ENCODE data around the gene HEATR1.

The HEATR1 gene

DNA sequence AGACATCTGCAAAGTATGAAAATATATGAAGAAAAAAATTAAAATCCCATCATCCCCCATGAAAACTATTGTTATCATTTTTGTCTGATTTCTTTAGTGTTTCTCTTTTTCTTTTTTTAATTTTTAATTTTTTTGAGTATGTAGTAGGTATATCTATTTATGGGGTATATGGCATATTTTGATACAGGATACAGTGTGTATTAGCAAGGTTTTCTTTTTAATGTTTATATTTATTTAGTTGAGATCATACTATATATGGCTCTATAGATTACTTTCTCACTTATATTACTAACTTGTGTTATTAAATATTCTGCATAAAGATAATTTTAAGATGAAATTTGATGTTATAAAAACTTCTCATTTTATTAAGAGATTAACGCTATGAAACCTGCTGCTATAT lies 69.1 kb downstream of the HEATR1 start:
- Histone ChIP-seq H3K27ac (ENCODE audit: low read depth, low read length) (no peak overlapping the region), H3K9ac (ENCODE audit: low read depth, low read length) (no peak overlapping the region), H3K4me1 (ENCODE audit: insufficient read depth, low read length) (no peaks in the 10 kb centered on the region), H3K27me3 (ENCODE audit: insufficient read depth, low read length) (no peaks in the 10 kb centered on the region), H3K36me3 (ENCODE audit: insufficient read depth, low read length) (peaks cover 3% of the 10 kb centered on the region; the same call in 1 of the 2 replicates), H3K4me3 (ENCODE audit: low read length) (no peak overlapping the region), H3K9me3 (ENCODE audit: insufficient read depth, low read depth, low read length) (no peaks in the 10 kb centered on the region)
- 100% methylated on average over 1 of the region's 1 CpG for WGBS

DNA sequence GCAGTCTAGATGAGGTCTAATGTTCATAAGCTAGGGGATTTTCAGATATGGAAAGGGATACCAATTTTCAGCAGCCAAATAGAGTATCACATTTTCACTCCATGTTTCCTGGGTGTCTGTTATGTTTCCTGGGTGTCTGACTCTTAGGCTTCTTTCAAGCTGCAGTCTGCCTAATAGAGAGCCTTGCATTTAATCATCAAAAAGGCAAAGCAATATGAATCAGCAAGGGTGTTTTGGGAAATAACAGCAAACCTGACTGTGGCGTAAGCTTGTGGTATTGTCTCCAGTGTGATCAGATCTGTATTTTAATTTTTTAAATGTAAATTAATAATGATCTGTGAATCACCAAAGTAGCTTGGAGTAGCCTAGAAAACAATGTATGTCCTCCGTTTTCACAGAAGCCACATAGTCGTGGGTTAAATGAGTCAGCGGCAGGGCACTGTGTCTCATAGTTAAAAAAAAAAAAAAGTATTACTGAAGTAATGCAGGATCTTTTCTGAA lies 70.1 kb downstream of the HEATR1 start:
- WGBS: 81% methylated on average over 4 of the region's 4 CpGs
- H3K4me1 ChIP-seq (ENCODE audit: insufficient read depth, low read length): no peaks in the 10 kb centered on the region
- no peaks in the 10 kb centered on the region for H3K27me3 ChIP-seq (ENCODE audit: insufficient read depth, low read length)
- H3K36me3 ChIP-seq (ENCODE audit: insufficient read depth, low read length): no peaks in the 10 kb centered on the region
- H3K4me3 ChIP-seq (ENCODE audit: low read length): no peak overlapping the region
- H3K9me3 ChIP-seq (ENCODE audit: insufficient read depth, low read depth, low read length): no peaks in the 10 kb centered on the region
- H3K9ac ChIP-seq (ENCODE audit: low read depth, low read length): no peak overlapping the region
- H3K27ac ChIP-seq (ENCODE audit: low read depth, low read length): no peak overlapping the region

DNA sequence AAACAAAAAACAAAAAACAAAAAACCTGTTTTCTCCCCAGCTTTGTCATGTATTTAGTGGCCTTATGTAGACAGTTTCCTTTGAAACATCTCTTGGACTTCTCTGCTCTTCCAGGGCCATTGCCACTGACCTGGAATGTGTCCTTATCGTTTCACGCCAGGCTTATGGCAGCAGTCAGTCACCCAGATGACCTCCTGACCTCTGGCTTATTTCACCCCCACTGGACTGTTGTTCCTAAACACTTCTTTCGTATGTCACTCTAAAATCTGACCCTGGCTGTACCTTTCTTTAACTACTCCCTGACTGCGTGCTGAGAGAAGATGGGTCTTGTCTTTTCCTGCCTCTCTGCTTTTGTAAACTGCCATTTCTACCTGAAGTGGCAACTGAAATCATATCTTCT lies 71.5 kb downstream of the HEATR1 start:
- no peak overlapping the region for H3K27ac ChIP-seq (ENCODE audit: low read depth, low read length)
- H3K4me1 ChIP-seq (ENCODE audit: insufficient read depth, low read length): no peaks in the 10 kb centered on the region
- H3K4me3 ChIP-seq (ENCODE audit: low read length): no peak overlapping the region
- H3K9me3 ChIP-seq (ENCODE audit: insufficient read depth, low read depth, low read length): no peaks in the 10 kb centered on the region
- no peaks in the 10 kb centered on the region for H3K27me3 ChIP-seq (ENCODE audit: insufficient read depth, low read length)
- H3K36me3 ChIP-seq (ENCODE audit: insufficient read depth, low read length): no peaks in the 10 kb centered on the region
- 94% methylated on average over 4 of the region's 4 CpGs for WGBS
- H3K9ac ChIP-seq (ENCODE audit: low read depth, low read length): no peak overlapping the region

DNA sequence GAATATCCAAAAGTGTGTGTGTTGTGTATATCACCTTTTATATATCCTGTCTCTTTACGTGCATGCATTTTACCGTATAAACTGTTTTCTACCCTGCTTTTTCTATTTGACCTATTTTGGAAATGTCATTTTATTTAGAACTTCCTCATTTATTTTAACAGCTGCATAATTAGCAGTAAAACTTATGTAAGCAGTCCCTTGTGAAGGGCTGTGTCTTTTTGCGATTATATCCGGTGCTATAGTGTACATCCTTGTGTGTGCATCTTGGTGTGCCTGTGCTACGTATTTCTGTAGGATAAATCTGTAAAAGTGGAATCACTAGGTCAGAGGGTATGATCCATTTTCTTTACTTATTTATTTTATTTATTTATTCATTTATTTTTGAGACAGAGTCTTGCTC lies 73.4 kb downstream of the HEATR1 start:
- H3K4me1 ChIP-seq (ENCODE audit: insufficient read depth, low read length): no peaks in the 10 kb centered on the region
- H3K4me3 ChIP-seq (ENCODE audit: low read length): no peak overlapping the region
- H3K9ac ChIP-seq (ENCODE audit: low read depth, low read length): no peak overlapping the region
- no peaks in the 10 kb centered on the region for H3K9me3 ChIP-seq (ENCODE audit: insufficient read depth, low read depth, low read length)
- 98% methylated on average over 5 of the region's 5 CpGs for WGBS
- H3K27ac ChIP-seq (ENCODE audit: low read depth, low read length): no peak overlapping the region
- no peaks in the 10 kb centered on the region for H3K36me3 ChIP-seq (ENCODE audit: insufficient read depth, low read length)
- no peaks in the 10 kb centered on the region for H3K27me3 ChIP-seq (ENCODE audit: insufficient read depth, low read length)

DNA sequence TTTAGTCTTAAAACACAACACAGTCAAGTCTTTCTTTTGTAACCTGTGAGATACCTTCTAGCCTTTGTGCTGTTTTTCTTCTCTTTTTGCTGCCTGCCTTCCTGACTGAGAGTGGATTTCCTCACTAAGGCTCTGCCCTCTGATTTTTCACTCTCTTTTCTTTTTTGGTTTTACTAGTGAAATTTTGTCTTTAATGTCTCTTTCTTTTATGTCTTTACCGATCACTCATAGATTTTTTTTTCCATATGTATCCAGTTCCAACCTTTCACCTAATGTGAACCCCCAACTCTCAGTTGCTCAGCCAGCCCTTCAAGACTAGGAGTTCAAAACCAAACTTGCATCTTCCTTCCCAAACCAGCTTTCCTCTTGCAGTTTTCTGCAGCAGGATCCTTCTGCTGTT lies 74.0 kb downstream of the HEATR1 start:
- H3K4me3 ChIP-seq (ENCODE audit: low read length): no peak overlapping the region
- H3K36me3 ChIP-seq (ENCODE audit: insufficient read depth, low read length): no peaks in the 10 kb centered on the region
- no peaks in the 10 kb centered on the region for H3K4me1 ChIP-seq (ENCODE audit: insufficient read depth, low read length)
- H3K27ac ChIP-seq (ENCODE audit: low read depth, low read length): no peak overlapping the region
- H3K27me3 ChIP-seq (ENCODE audit: insufficient read depth, low read length): no peaks in the 10 kb centered on the region
- 94% methylated on average over 1 of the region's 1 CpG for WGBS
- H3K9ac ChIP-seq (ENCODE audit: low read depth, low read length): no peak overlapping the region
- H3K9me3 ChIP-seq (ENCODE audit: insufficient read depth, low read depth, low read length): no peaks in the 10 kb centered on the region

DNA sequence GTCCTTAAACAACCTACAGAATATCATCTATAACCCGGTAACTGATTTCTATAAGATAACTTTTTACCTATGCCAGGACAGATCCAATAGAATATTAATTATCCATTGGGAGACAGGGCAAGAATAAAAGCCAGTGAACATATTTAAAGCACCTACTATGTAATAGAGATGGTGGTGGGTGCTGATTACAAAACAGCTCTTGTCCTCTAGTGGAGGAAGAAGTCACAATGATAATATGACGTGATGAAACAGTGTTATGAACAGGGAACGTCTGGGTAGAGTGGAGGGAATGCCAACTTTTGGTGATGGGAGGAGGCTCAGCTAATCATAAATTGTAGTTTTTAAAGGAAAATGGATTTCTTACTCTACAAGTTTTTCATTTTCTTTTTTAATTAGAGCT lies 78.2 kb downstream of the HEATR1 start:
- Histone ChIP-seq H3K36me3 (ENCODE audit: insufficient read depth, low read length) (no peaks in the 10 kb centered on the region), H3K4me1 (ENCODE audit: insufficient read depth, low read length) (peaks cover 6% of the 10 kb centered on the region; the same call in 1 of the 2 replicates)

DNA sequence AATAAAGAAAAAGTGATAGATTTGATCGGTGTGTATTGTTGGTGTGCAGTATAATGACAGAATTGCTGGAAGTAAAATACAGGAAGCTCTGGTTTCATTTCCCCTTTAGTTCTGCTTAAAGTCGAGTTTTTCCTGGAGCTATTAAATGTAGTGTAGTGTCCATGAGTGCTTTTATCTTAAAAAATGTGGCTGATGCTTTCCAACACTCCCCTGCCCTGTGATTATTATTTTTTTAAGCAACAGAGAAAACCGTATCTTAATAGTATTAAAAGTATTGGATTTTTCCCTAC lies 79.5 kb downstream of the HEATR1 start:
- no peaks in the 10 kb centered on the region for H3K36me3 ChIP-seq (ENCODE audit: insufficient read depth, low read length)
- peaks cover 6% of the 10 kb centered on the region; the same call in 1 of the 2 replicates for H3K4me1 ChIP-seq (ENCODE audit: insufficient read depth, low read length)
- peak overlapping the region; percentile 57; the same call in 1 of the 2 replicates for H3K9ac ChIP-seq (ENCODE audit: low read depth, low read length)
- H3K4me3 ChIP-seq (ENCODE audit: low read length): peak overlapping the region; percentile 67
- no peak overlapping the region for H3K27ac ChIP-seq (ENCODE audit: low read depth, low read length)
- H3K9me3 ChIP-seq (ENCODE audit: insufficient read depth, low read depth, low read length): no peaks in the 10 kb centered on the region
- WGBS: 62% methylated on average over 2 of the region's 3 CpGs
- H3K27me3 ChIP-seq (ENCODE audit: insufficient read depth, low read length): peaks cover 17% of the 10 kb centered on the region

More for the DNA sequence above, 78.2 kb downstream of the HEATR1 start:
- H3K9me3 ChIP-seq (ENCODE audit: insufficient read depth, low read depth, low read length): no peaks in the 10 kb centered on the region
- H3K27ac ChIP-seq (ENCODE audit: low read depth, low read length): no peak overlapping the region
- peaks cover 17% of the 10 kb centered on the region for H3K27me3 ChIP-seq (ENCODE audit: insufficient read depth, low read length)
- H3K4me3 ChIP-seq (ENCODE audit: low read length): no peak overlapping the region
- H3K9ac ChIP-seq (ENCODE audit: low read depth, low read length): no peak overlapping the region
- 97% methylated on average over 3 of the region's 3 CpGs for WGBS

DNA sequence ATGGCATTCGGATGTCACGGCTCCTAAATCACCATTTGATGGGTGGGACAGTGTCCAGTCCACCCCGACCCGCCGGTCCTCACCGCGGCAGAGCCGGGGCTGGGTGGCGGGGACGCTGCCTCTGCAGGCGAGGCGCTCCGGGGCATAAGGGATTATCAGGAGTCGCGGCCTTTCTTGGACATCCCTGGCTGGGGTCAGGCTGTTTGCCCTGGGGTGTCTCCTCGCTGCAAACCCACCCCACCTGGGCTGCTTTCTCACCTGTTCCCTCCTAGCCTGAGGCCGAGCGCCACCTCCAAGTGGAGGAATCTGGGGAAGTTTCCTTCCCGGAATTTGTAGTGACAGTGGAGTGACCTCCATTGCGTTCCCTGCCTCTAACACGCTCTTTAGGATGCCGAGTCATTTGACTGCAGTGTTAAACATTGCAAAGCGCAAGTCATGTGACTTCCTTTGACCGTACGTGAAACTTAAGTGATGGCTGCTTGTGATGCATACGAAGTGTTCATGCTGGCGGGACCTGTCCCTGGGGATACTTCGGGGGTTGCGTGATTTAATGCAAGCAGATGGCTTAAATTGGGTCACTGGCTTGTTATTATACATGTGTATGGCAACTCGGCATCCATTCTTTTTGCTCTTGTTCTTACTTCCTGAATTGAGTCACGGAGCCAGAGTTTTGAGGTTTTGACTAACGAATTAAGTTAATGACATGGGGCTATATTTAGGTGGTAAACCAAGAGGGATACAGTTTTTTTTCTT lies 80.0 kb downstream of the HEATR1 start:
- peaks cover 17% of the 10 kb centered on the region for H3K27me3 ChIP-seq (ENCODE audit: insufficient read depth, low read length)
- 3% methylated on average over 32 of the region's 32 CpGs for WGBS
- H3K27ac ChIP-seq (ENCODE audit: low read depth, low read length): no peak overlapping the region
- H3K9me3 ChIP-seq (ENCODE audit: insufficient read depth, low read depth, low read length): no peaks in the 10 kb centered on the region
- peaks cover 6% of the 10 kb centered on the region; the same call in 1 of the 2 replicates for H3K4me1 ChIP-seq (ENCODE audit: insufficient read depth, low read length)
- peak overlapping the region; percentile 57 for H3K9ac ChIP-seq (ENCODE audit: low read depth, low read length)
- no peaks in the 10 kb centered on the region for H3K36me3 ChIP-seq (ENCODE audit: insufficient read depth, low read length)
- peak overlapping the region; percentile 67 for H3K4me3 ChIP-seq (ENCODE audit: low read length)

DNA sequence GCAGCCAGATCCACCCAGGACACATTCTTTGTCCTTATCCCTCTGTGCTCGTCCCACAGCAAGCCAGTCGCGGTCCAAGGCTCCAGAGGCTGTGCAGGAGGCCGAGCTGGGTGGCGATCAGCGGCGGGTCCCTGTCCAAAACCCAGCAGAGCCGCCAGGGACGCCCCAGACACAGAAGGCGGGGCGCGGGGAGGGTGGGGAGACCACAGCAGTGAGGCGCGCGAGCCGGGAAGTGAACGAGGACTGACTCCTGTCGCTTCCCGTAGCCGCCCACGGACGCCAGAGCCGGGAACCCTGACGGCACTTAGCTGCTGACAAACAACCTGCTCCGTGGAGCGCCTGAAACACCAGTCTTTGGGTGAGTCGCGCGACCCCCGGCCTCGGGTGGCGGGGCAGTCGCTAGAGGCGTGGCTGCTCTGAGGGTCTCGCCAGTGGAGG lies 80.6 kb downstream of the HEATR1 start, which contains the start of gene LGALS8:
Gene LGALS8 (plus strand): TSS at position 279 of the 438 bp plus-strand sequence. CDS start 2,089 bp downstream, outside the sequence.
- Histone ChIP-seq H3K9ac (ENCODE audit: low read depth, low read length) (peak within 1 kb of the TSS; percentile 57), H3K36me3 (ENCODE audit: insufficient read depth, low read length) (no peaks in the 10 kb centered on the region), H3K27me3 (ENCODE audit: insufficient read depth, low read length) (peaks cover 17% of the 10 kb centered on the region), H3K4me1 (ENCODE audit: insufficient read depth, low read length) (peaks cover 6% of the 10 kb centered on the region; the same call in 1 of the 2 replicates), H3K4me3 (ENCODE audit: low read length) (peak within 1 kb of the TSS; percentile 67), H3K9me3 (ENCODE audit: insufficient read depth, low read depth, low read length) (no peaks in the 10 kb centered on the region), H3K27ac (ENCODE audit: low read depth, low read length) (no peak within 1 kb of the TSS)
- 3% methylated on average over 35 of the region's 35 CpGs for WGBS

DNA sequence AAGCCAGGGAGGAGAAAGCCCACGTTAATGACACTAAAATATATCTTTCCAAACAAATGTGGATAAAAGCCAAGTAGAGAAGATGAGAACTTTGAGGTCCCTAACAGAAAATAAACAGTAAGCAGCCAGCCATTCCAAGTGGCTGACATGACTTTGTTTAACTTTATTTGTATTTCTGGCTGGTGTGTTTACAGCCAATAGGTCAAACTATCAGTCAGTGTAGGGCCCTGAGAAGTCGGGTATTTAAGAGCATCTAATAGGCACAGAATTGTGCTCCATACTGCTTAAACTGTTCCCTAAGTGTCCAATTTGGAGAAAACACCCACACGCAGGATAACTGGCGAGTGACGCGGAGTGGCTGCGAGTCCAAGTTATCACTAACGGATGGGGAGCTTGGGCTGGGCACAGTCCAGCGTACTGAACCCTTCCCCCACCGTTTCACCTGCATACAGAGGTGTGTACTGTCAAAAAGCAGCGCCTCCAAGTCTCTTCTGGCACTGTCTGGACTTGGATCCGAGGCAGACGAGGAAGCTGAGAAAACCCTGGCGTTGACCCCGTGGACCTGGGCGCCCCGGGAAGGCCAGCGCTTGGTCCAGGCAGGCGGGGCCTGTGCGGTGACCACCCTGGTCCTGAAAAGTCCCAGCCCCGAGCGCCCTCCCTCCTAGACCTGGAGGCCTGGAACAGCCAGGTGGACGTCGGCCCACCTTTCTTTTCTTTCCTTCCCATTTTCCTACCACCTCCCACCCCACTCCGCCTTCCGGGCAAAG lies 81.2 kb downstream of the HEATR1 start:
- 77% methylated on average over 26 of the region's 26 CpGs for WGBS
- Histone ChIP-seq H3K4me1 (ENCODE audit: insufficient read depth, low read length) (peaks cover 6% of the 10 kb centered on the region; the same call in 1 of the 2 replicates), H3K9me3 (ENCODE audit: insufficient read depth, low read depth, low read length) (no peaks in the 10 kb centered on the region), H3K4me3 (ENCODE audit: low read length) (peak overlapping the region; percentile 67), H3K9ac (ENCODE audit: low read depth, low read length) (peak overlapping the region; percentile 57), H3K36me3 (ENCODE audit: insufficient read depth, low read length) (no peaks in the 10 kb centered on the region), H3K27ac (ENCODE audit: low read depth, low read length) (no peak overlapping the region), H3K27me3 (ENCODE audit: insufficient read depth, low read length) (peaks cover 17% of the 10 kb centered on the region)

DNA sequence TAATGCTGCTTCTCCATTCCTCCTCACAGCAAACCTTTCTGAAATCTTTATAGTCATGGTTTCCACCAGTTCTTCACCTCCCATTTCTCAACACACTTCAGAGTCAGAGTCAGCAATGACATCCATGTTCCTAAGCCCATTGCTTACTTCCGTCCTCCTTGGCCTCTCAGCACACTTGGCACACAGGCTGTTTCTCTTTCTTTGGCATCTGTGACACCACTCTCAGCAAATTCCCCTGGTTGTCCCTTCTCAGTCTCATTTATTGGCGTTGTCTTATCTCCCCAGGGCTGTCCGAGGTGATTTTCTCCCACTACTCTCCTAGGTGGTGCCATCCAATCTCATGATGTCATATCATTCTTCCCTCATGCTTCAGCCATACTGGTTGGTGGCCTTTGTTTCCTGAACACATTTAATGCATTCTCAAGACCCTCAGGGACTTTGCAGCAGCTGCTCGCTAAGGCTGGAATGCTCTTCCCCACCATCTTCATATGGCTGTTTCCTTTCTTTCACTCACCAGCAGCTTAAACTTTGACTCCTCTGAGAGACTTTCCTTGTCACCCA lies 83.8 kb downstream of the HEATR1 start:
- peaks cover 17% of the 10 kb centered on the region for H3K27me3 ChIP-seq (ENCODE audit: insufficient read depth, low read length)
- no peak overlapping the region for H3K27ac ChIP-seq (ENCODE audit: low read depth, low read length)
- 84% methylated on average over 4 of the region's 4 CpGs for WGBS
- no peak overlapping the region for H3K9ac ChIP-seq (ENCODE audit: low read depth, low read length)
- peaks cover 16% of the 10 kb centered on the region for H3K4me1 ChIP-seq (ENCODE audit: insufficient read depth, low read length)
- H3K36me3 ChIP-seq (ENCODE audit: insufficient read depth, low read length): no peaks in the 10 kb centered on the region
- H3K4me3 ChIP-seq (ENCODE audit: low read length): no peak overlapping the region
- no peaks in the 10 kb centered on the region for H3K9me3 ChIP-seq (ENCODE audit: insufficient read depth, low read depth, low read length)

Measured in HUES64 (cell line).